ENCODE data around the gene PIPOX. TPM values are rescaled to one million over a fixed set of nuclear protein-coding genes. Genes with fewer than 3 reads are reported as not detected.

The PIPOX gene
- total and polyA plus RNA-seq, 2 experiments from 2014 or later, result 10.2 to 15.8 TPM

GRCh38 chr17:29039764-29040598, 3.0 kb upstream of the PIPOX start:
- peak; percentile 19 for DNase-seq (ENCODE audit: low spot score)
- Histone ChIP-seq H3K36me3 (replicated peaks; ENCODE audit: insufficient read depth, low read depth) (no peaks in the 10 kb centered on the region), H3K4me2 (no peak overlapping the region)

GRCh38 chr17:29041091-29041490, 1.9 kb upstream of the PIPOX start:
- Histone ChIP-seq H3K4me3 (no peak overlapping the region), H3K4me2 (no peak overlapping the region), H2AFZ (no peak overlapping the region), H3K79me2 (no peaks in the 10 kb centered on the region), H3K4me1 (ENCODE audit: insufficient read depth) (peaks cover 4% of the 10 kb centered on the region), H3K27me3 (peaks cover 31% of the 10 kb centered on the region), H4K20me1 (ENCODE audit: insufficient read depth, poor library complexity, severe bottlenecking) (no peaks in the 10 kb centered on the region), H3K9me2 (replicated peaks; ENCODE audit: insufficient read depth) (no peaks in the 10 kb centered on the region), H3K36me3 (replicated peaks; ENCODE audit: insufficient read depth, low read depth) (no peaks in the 10 kb centered on the region), H3K9me3 (ENCODE audit: low read depth) (no peaks in the 10 kb centered on the region), H3K27ac (no peak overlapping the region)
- 100% methylated on average over 2 of the region's 2 CpGs for WGBS (ENCODE audit: low lambda C conversion rate, missing lambda C conversion rate)
- TF ChIP-seq EZH2 (IDR thresholded peaks at IDR 0.05; ENCODE audit: borderline replicate concordance) (no peak), CTCF (IDR thresholded peaks at IDR 0.05; ENCODE audit: poor library complexity) (no peak)
- DNase-seq (ENCODE audit: low spot score), result no peak

More at GRCh38 chr17:29039764-29040598, 3.0 kb upstream of the PIPOX start:
- Histone ChIP-seq H4K20me1 (ENCODE audit: insufficient read depth, poor library complexity, severe bottlenecking) (no peaks in the 10 kb centered on the region), H3K4me3 (no peak overlapping the region), H3K27ac (no peak overlapping the region), H3K27me3 (peaks cover 35% of the 10 kb centered on the region), H3K9me2 (replicated peaks; ENCODE audit: insufficient read depth) (no peaks in the 10 kb centered on the region), H3K79me2 (no peaks in the 10 kb centered on the region), H3K4me1 (ENCODE audit: insufficient read depth) (peaks cover 4% of the 10 kb centered on the region), H2AFZ (no peak overlapping the region), H3K9me3 (ENCODE audit: low read depth) (no peaks in the 10 kb centered on the region)
- TF ChIP-seq EZH2 (IDR thresholded peaks at IDR 0.05; ENCODE audit: borderline replicate concordance), result no peak
- TF ChIP-seq EZH2phosphoT487 (IDR thresholded peaks at IDR 0.05; ENCODE audit: low read depth, severe bottlenecking, unreplicated experiment), result no peak
- TF ChIP-seq CTCF (IDR thresholded peaks at IDR 0.05; ENCODE audit: poor library complexity), result no peak
- 71% methylated on average over 13 of the region's 13 CpGs for WGBS (ENCODE audit: low lambda C conversion rate, missing lambda C conversion rate)

DNA sequence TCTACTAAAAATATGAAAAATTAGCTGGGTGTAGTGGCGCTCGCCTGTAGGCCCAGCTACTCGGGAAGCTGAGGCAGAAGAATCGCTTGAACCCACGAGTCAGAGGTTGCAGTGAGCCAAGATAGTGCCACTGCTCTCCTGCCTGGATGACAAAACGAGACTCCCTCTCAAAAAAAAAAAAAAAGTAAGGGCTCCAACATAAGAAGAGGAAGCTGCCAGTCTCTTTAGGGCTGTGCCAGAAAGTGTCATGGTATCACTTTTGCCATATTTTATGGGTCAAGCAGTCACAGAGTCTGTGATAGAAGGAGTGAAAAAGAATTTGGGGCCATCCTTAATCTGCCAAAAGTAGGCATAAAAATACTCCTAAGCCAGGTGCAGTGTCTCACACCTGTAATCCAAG, 1.4 kb upstream of the PIPOX start:
- H4K20me1 ChIP-seq (ENCODE audit: insufficient read depth, poor library complexity, severe bottlenecking), result no peaks in the 10 kb centered on the region
- peaks cover 4% of the 10 kb centered on the region for H3K4me1 ChIP-seq (ENCODE audit: insufficient read depth)
- no peak overlapping the region for H3K4me3 ChIP-seq
- WGBS (ENCODE audit: low lambda C conversion rate, missing lambda C conversion rate), result 92% methylated on average over 6 of the region's 6 CpGs
- TF ChIP-seq CTCF (IDR thresholded peaks at IDR 0.05; ENCODE audit: poor library complexity) (no peak), EZH2 (IDR thresholded peaks at IDR 0.05; ENCODE audit: borderline replicate concordance) (no peak), EZH2phosphoT487 (IDR thresholded peaks at IDR 0.05; ENCODE audit: low read depth, severe bottlenecking, unreplicated experiment) (no peak)
- no peaks in the 10 kb centered on the region for H3K36me3 ChIP-seq (replicated peaks; ENCODE audit: insufficient read depth, low read depth)
- no peaks in the 10 kb centered on the region for H3K9me2 ChIP-seq (replicated peaks; ENCODE audit: insufficient read depth)
- no peaks in the 10 kb centered on the region for H3K79me2 ChIP-seq
- no peak overlapping the region for H3K4me2 ChIP-seq
- H3K9me3 ChIP-seq (ENCODE audit: low read depth), result no peaks in the 10 kb centered on the region
- no peak for DNase-seq (ENCODE audit: low spot score)
- no peak overlapping the region for H3K27ac ChIP-seq
- no peak overlapping the region for H2AFZ ChIP-seq
- H3K27me3 ChIP-seq, result peaks cover 27% of the 10 kb centered on the region
